CD4-positive, alpha-beta T cell treated with Interleukin-17A for 4 hours (primary cell): ENCODE measurements around the gene HEPHL1.

Experiments used
- DNase-seq: peaks from one replicate; pipeline ENCODE4 v3.0.0-alpha.2; 2020; ENCODE audit warnings: mixed read lengths

HEPHL1 gene

GRCh38 chr11:94023856-94024255 is 2.7 kb downstream of the HEPHL1 start:
- no peak for DNase-seq

GRCh38 chr11:94024547-94024946 is 3.4 kb downstream of the HEPHL1 start:
- no peak for DNase-seq

GRCh38 chr11:94025690-94026394 is 4.7 kb downstream of the HEPHL1 start:
- no peak for DNase-seq

DNA sequence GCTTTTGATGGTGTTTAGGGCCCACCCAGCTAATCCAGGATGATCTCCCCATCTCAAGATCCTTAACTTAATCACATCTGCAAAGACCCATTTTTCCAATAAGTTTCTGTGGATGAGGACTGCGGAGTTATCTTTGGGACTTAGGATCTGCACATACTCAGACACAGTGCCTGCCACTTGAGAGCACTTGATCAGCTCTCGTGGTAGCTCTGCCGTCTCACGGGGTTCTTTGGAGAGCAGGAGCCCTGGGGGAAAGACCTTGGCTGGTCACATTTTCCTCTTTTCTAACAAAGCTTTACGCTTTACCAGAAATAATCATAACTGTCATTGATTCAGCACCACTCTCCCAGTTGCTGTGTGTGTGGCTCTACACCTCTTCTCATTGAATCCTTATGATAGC is 6.1 kb downstream of the HEPHL1 start:
- no peak for DNase-seq

DNA sequence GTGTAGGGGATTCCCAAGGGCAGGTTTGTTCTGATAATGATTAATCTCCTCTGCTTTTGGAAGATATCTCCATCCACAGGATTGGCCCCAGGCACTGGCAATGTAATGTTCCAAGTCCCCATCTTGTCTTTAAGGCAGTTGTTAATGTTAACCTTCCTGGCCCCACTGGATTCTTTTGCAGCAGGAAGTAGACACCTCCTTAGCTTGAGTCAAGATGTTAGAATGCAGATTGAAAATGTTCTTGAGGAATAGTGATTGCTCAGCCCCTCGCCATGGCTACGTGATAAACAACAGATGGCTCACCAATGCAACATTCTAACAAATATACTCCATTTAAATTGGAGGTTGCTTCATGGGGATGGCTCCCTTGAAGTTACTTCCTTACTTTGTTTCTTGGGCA is 7.3 kb downstream of the HEPHL1 start:
- no peak for DNase-seq

DNA sequence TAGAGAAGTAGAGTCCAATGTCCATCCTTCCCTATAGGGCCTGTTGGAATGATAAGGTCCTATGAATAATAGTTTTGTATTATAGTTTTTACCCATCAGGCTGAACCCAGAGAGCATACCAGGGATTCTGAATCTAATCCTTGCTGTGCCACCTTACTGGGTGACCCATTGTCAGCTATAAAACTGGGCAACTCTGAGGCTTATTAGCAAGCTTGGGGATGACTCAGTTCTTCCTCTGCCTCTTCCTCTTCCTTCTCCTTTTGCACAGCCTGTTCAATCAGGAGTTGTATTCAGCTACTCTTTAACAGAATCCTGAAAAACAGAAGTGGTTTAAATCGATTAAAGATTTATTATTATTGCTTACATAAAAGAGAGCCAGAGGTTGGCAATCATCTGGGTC is 8.9 kb downstream of the HEPHL1 start:
- no peak for DNase-seq

DNA sequence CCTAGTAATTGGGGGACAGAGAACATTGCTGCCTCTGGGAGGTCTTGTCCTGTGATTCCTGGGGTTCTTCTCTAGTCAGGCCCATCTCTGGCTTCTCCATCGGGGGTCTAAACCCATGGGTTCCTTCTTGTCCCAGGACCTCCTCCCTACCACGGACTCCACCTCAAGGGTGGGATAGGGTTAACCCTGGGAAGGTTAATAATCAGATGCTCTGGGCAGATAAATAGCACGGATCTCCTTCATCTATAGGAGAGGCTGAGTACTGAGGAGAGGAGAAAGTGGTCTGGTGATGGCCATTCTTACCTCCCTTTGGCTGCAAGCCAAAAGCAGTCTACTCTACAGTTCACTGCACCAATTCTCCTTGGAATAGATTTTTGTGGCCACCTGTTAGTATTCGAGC is 10.5 kb downstream of the HEPHL1 start:
- no peak for DNase-seq

DNA sequence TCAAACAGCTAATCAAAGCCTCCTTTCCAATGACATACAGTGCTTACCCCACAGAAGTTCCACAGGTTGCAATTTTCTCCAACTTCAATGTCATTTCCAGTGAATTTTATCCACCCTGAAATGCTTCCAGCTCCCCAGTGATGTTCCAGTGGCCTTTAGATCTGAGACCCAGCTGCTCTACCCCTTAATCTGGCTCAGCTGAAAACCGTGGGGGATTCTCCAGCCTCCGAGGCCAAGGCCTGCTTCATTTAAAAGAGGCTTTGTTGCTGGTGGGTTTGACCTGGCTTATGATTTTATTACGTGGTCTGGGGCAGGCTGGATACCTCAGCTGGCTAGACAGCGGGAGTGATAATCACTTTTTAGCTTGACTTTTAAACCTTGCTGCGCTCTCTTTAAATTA is 10.9 kb downstream of the HEPHL1 start:
- DNase-seq: no peak

DNA sequence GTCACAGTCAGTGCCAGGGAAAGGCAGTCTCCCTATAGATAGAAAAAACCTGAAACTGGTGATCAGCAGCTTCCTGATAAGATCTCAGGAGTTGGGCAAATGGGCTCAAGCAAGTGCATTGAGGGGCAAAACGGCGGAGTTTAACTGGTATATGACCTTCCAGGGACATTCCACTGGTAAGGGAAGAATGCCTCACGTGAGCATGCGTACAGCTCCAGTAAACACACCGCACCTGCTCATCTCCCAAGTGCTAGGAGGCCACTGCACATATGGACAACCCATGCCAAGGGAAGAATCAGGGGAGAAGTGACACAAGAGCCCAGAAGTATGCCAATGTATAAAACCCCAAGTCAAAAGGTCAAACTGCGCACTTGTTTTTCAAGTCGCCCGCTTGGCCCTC is 11.6 kb downstream of the HEPHL1 start:
- no peak for DNase-seq

GRCh38 chr11:94034207-94034606 is 13.1 kb downstream of the HEPHL1 start:
- no peak for DNase-seq

DNA sequence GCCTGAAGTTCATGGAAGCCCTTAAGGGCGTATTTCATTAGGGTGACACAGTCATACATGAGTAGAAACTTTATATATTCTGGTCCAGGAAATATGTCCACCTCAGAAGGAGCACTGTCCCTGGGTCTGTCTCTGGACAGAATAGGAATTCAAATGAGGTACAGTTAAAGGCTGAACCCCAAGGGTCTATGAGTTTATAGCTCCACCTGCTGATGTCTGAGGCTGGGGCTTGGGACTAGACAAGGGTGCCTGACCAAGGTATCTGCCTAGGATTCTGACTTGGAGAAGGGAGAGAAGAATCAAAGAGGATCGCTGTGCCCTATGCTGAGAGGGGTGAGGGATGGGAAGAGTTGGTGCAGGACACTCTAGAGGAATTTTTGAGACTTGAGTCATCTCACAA is 14.9 kb downstream of the HEPHL1 start:
- DNase-seq: no peak

- DNase-seq: no peak
These were observed 22.1 kb downstream of the HEPHL1 start for GRCh38 chr11:94043241-94043640.

GRCh38 chr11:94046796-94047195 is 25.6 kb downstream of the HEPHL1 start:
- DNase-seq: no peak

GRCh38 chr11:94048032-94048709 is 27.0 kb downstream of the HEPHL1 start:
- no peak for DNase-seq

DNA sequence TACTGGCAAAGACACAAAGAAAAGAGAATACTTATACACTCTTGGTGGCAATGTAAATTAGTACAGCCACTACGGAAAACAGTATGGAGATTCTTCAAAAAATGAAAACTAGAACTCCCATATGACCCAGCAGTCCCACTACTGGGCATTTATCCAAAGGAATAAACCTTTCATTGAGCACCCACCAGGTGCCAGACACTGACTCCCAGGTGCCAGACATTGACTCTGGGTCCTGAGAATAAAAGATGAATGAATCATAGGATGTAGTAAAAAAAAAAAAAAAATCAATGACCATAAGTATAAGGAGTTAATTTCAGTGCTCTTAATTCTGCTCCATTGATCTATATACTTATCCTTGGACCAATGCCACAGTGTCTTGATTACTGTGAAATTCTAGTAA is 28.2 kb downstream of the HEPHL1 start:
- no peak for DNase-seq

GRCh38 chr11:94058630-94059029 is 37.5 kb downstream of the HEPHL1 start:
- no peak for DNase-seq

DNA sequence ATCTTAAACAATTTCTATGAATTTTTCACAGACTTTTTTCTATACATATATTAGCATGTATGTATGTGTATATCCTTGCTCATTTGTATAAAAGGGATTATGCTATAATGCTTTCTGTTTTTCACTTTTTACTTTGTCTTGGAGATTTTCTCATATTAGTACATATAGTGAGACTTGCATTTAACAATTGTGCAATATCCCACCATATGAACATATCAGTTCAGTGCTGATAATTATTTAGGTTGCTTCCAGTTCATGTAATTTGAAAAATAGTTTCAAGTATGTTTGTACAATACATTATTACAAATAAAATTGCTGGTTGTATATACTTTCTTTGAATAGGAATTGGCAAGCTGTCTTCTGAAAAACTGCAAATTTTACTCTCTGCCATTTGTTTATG is 37.9 kb downstream of the HEPHL1 start:
- DNase-seq: no peak

GRCh38 chr11:94060401-94060800 is 39.2 kb downstream of the HEPHL1 start:
- DNase-seq: no peak

GRCh38 chr11:94062360-94062759 is 41.2 kb downstream of the HEPHL1 start:
- DNase-seq: no peak

GRCh38 chr11:94066901-94067429 is 45.8 kb downstream of the HEPHL1 start:
- DNase-seq: no peak

DNA sequence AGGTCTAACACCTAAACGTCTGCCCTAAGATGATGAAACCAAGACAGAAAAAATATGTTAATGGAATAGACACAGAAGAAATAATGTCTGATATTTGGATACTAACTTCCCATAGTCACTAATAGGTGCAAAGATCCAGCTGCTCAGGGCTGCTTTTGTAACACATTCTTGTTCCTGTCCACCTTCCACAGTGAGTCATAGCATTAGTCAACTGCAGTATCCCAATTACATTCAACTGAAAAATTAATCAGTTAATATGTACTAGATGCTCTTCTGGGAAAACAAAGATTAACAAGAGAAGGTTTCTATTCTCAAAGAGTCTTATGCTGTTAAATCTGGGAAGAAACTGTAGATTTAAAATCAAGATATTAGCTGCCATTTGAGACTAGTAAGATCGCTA is 47.6 kb downstream of the HEPHL1 start:
- DNase-seq: no peak

GRCh38 chr11:94077552-94078293 is 56.6 kb downstream of the HEPHL1 start:
- DNase-seq: no peak

DNA sequence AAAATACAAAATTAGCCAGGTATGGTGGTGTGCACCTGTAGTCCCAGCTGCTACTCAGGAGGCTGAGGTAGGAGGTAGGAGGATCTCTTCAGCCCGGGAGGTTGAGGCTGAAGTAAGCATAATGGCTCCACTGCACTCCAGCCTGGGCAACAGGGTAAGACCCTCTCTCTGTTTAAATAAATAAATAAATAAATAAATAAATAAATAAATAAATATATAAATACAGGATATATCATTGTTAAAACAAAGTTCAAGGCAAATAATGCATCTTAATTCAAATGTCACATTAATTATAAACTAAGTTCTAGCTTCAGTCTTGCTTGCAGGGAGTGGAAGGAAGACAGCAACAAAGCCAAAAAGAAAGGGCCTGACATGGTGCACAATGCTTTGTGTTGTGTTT is 63.0 kb downstream of the HEPHL1 start:
- no peak for DNase-seq

DNA sequence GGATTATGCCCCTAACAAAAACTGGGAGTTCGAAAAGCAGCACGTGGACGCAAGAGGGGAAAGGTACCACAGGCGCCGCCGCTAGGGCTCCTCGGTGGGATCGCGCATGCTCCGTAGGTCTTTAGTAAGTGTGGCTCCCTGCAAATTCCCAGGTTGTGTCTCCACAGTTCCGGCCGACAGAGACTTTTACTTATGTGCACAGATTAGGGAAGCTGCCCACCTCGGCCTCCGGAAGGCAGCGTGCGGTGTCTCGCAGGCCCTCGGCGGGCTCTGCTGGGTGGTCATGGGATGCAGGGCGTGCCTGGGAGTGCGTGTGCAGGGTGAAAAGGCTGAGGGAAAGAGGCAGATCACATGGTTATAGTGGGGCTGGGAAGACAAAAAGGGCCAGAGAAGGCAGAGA is 67.8 kb downstream of the HEPHL1 start:
- no peak for DNase-seq
